OCI-LY3 (cell line): ENCODE results near the gene ADCY4.
A peak's percentile ranks its signal among the peaks of the same experiment; 100 is the strongest.

Source experiments
- H2AFZ ChIP-seq: fragments of 200-600, 300-600 bp; shearing (Covaris generic); 2 replicates; pipeline ENCODE4 v1.6.0; 2014; ENCODE audit warnings: antibody characterized with exemption, low read depth, low read length
- H3K27ac ChIP-seq: fragments of 200-600, 300-600 bp; sonication (generic); 2 replicates; pipeline ENCODE4 v1.5.1; 2014; ENCODE audit warnings: mild to moderate bottlenecking, low read length, moderate library complexity, mixed read lengths
- H3K27me3 ChIP-seq: fragments of 200-600, 300-600 bp; sonication (generic); 2 replicates; pipeline ENCODE4 v1.6.1; 2014; ENCODE audit warnings: low read depth, low read length, mixed read lengths
- H3K36me3 ChIP-seq: fragments of 200-600, 300-600 bp; sonication (generic); replicated peaks from 2 replicates; pipeline ENCODE3; 2014; ENCODE audit warnings: low read depth, low read length, mixed read lengths
- H3K4me1 ChIP-seq: fragments of 300-600, 200-600 bp; sonication (generic); 2 replicates; pipeline ENCODE4 v1.6.1; 2014; ENCODE audit warnings: low read length, mixed read lengths
- H3K4me2 ChIP-seq: fragments of 200-600, 300-600 bp; sonication (generic); 2 replicates; pipeline ENCODE4 v1.6.1; 2014; ENCODE audit warnings: low read length, mixed read lengths
- H3K4me3 ChIP-seq: fragments of 300-600, 200-600 bp; sonication (generic); 2 replicates; pipeline ENCODE4 v1.5.1; 2014; ENCODE audit warnings: antibody characterized with exemption, mild to moderate bottlenecking, low read length, moderate library complexity
- H3K79me2 ChIP-seq: fragments of 300-600, 200-600 bp; shearing (Covaris generic); 2 replicates; pipeline ENCODE4 v1.6.1; 2014; ENCODE audit warnings: mild to moderate bottlenecking, low read length, mixed read lengths
- H3K9ac ChIP-seq: fragments of 300-600, 200-600 bp; shearing (Covaris generic); 2 replicates; pipeline ENCODE4 v1.6.0; 2014; ENCODE audit warnings: mild to moderate bottlenecking, low read length, moderate library complexity
- H3K9me3 ChIP-seq: fragments of 200-600, 300-600 bp; shearing (Covaris generic); 2 replicates; pipeline ENCODE4 v1.6.1; 2014; ENCODE audit warnings: low read length, mixed read lengths; ENCODE audit not compliant: insufficient read depth
- H4K20me1 ChIP-seq: fragments of 200-600, 300-600 bp; sonication (generic); 2 replicates; pipeline ENCODE4 v1.6.1; 2016; ENCODE audit warnings: low read length, mixed read lengths; ENCODE audit not compliant: insufficient read depth
- CTCF ChIP-seq: fragments of 200-600, 300-600 bp; sonication (generic); IDR thresholded peaks from 2 replicates; pipeline ENCODE4 v1.5.1; 2014; ENCODE audit warnings: antibody characterized with exemption, low read length, low read depth
- EZH2phosphoT487 ChIP-seq: fragments of 200-600 bp; shearing (Covaris generic); IDR thresholded peaks from 2 replicates; pipeline ENCODE4 v1.6.1; 2018; ENCODE audit warnings: antibody characterized with exemption, mixed run types, low read depth

Gene ADCY4

GRCh38 chr14:24334431-24335291, at the start of gene ADCY4:
TSS of gene ADCY4 (minus strand) at chr14:24335071. CDS start at chr14:24334652, 419 bp downstream.
- Histone ChIP-seq H2AFZ (peak within 1 kb of the TSS; percentile 81), H3K9ac (peak within 1 kb of the TSS; percentile 54), H3K4me2 (peak within 1 kb of the TSS; percentile 96), H3K4me3 (peak within 1 kb of the TSS; percentile 75), H4K20me1 (no peaks in the 10 kb centered on the region), H3K27me3 (peaks cover 26% of the 10 kb centered on the region), H3K36me3 (no peaks in the 10 kb centered on the region), H3K79me2 (no peaks in the 10 kb centered on the region), H3K4me1 (peaks cover 23% of the 10 kb centered on the region), H3K9me3 (no peaks in the 10 kb centered on the region), H3K27ac (no peak within 1 kb of the TSS)
- TF ChIP-seq CTCF = no peak
- TF ChIP-seq EZH2phosphoT487 = no peak

- H3K4me3 ChIP-seq = no peak overlapping the region
- no peaks in the 10 kb centered on the region for H3K9me3 ChIP-seq
- H3K27ac ChIP-seq = no peak overlapping the region
- peaks cover 26% of the 10 kb centered on the region for H3K27me3 ChIP-seq
- H3K36me3 ChIP-seq = no peaks in the 10 kb centered on the region
- peaks cover 10% of the 10 kb centered on the region for H3K4me1 ChIP-seq
- no peak overlapping the region for H2AFZ ChIP-seq
- H3K4me2 ChIP-seq = no peak overlapping the region
- TF ChIP-seq EZH2phosphoT487 = no peak
- no peak for TF ChIP-seq CTCF
- H4K20me1 ChIP-seq = no peaks in the 10 kb centered on the region
- H3K79me2 ChIP-seq = no peaks in the 10 kb centered on the region
- no peak overlapping the region for H3K9ac ChIP-seq
These were observed 49.3 kb upstream of the ADCY4 start for GRCh38 chr14:24384169-24384568.

- H3K9me3 ChIP-seq = no peaks in the 10 kb centered on the region
- no peak overlapping the region for H2AFZ ChIP-seq
- TF ChIP-seq EZH2phosphoT487 (no peak), CTCF (no peak)
- H3K4me1 ChIP-seq = peaks cover 10% of the 10 kb centered on the region
- no peaks in the 10 kb centered on the region for H3K36me3 ChIP-seq
- H4K20me1 ChIP-seq = no peaks in the 10 kb centered on the region
- no peak overlapping the region for H3K4me2 ChIP-seq
- H3K79me2 ChIP-seq = no peaks in the 10 kb centered on the region
- no peak overlapping the region for H3K27ac ChIP-seq
- H3K4me3 ChIP-seq = no peak overlapping the region
- no peak overlapping the region for H3K9ac ChIP-seq
- peaks cover 9% of the 10 kb centered on the region for H3K27me3 ChIP-seq
These were observed 47.1 kb upstream of the ADCY4 start for GRCh38 chr14:24382064-24382371.

GRCh38 chr14:24381363-24382063, 46.6 kb upstream of the ADCY4 start:
- Histone ChIP-seq H3K9me3 (no peaks in the 10 kb centered on the region), H3K79me2 (no peaks in the 10 kb centered on the region), H2AFZ (no peak overlapping the region), H3K4me3 (no peak overlapping the region), H3K4me2 (peak overlapping the region; percentile 27), H3K27ac (no peak overlapping the region), H3K4me1 (peaks cover 10% of the 10 kb centered on the region), H3K9ac (no peak overlapping the region), H3K36me3 (peaks cover under 1% of the 10 kb centered on the region), H4K20me1 (no peaks in the 10 kb centered on the region), H3K27me3 (peaks cover 4% of the 10 kb centered on the region)
- TF ChIP-seq EZH2phosphoT487 (no peak), CTCF (no peak)
